SHP77 treated with DMSO at 0.1 percent for 48 hours (cell line): Measurements from ENCODE around the gene ZNF487.
A peak's percentile ranks its signal among the peaks of the same experiment; 100 is the strongest.
"Not testable (repeated sequence)": the region's sequence is repeated elsewhere in the genome, so short reads cannot be mapped to it uniquely, and the experiment has no call there.

Experiments
- DNase-seq: peaks from one replicate; lab custom pipeline; 2025; lab: John Stamatoyannopoulos, UW

The ZNF487 gene

DNA sequence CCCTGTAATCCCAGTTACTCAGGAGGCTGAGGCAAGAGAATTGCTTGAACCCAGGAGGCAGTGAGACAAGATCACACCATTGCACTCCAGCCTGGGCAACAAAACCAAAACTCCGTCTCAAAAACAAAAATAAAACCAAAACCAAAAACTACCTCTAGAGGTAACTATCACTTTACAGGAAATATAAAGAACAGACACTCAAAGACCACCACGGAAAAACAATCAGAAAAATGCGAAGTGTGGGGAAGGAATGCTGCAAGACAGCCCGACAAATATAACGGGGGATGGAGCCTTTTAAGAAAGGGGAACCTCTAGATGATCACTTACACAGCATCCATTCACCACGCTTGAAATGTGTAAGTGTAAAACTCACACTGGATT is 32.2 kb upstream of the ZNF487 start:
- no peak for DNase-seq

DNA sequence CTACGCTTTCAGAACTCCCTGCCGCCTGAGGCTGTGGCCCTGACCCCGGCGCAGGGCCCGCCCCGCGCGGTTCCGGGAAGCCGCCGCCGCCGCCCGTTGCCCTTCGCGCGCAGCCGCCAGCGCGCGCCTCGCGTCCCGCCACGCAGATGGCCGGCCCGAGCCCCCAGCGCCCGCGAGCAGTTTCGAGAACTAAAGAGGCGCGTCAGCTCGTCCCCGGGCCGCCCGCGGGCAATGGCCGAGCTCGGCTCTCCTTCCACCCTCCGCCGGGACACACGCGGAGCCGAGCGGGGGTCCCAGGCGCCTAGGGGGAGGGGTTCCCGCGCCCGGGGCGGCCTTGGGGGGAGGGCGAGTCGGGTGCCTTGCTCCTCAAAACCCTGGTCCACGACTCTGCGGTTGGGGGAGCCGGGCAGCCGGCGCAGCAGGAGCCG is 29.7 kb upstream of the ZNF487 start:
- no peak for DNase-seq

DNA sequence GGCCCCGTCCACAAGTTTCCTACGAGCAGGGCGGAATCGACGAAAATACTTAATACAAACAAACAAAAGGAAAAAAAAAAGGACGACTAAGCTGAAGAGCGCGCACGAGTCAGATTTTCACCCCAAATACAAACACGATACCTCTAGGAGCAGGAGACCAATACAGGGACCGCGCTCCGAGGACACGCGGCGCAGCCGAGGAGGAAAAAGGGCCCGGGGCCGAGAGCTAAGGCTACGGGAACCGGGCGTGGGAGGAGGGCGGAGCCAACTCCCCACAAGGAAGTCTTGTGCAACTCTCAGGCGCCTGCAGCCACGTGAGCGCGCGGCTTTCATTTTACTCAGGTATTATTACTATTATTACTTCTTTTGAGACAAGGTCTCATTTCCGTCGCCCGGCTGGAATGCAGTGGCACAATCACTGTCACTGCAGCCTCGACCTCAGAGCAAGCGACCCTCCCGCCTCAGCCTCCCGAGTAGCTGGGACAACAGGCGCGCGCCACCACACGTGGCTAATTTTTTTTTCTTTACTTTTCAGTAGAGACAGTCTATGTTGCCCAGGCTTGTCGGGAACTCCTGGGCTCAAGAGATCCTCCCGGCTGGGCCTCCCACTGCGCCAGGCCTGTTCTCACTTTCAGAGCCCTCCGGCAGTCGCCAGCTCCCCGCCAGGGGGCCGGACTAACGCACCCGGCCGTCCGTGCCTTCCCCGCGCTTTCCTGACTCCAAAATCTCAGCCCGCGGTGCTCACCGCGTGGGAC is 29.2 kb upstream of the ZNF487 start:
- DNase-seq, result peak; percentile 58

DNA sequence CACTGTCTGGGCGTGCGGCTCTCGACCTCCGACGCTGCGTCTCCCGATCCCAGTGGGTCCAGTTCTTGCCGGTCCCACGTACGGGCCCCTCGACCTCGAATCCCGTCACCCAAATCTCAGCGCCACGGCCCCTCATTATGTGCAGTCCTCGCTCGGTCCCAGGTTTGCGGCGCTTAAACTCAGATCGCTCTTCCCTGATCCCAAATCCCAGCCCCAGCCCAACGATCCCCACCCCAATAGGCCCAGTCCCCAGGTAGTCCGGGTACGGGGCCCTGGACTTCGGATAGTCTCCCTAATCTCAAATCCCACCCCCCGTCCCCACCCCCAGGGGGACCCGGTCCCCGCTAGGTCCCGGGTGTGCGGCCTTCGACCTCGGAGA is 28.6 kb upstream of the ZNF487 start:
- no peak for DNase-seq

DNA sequence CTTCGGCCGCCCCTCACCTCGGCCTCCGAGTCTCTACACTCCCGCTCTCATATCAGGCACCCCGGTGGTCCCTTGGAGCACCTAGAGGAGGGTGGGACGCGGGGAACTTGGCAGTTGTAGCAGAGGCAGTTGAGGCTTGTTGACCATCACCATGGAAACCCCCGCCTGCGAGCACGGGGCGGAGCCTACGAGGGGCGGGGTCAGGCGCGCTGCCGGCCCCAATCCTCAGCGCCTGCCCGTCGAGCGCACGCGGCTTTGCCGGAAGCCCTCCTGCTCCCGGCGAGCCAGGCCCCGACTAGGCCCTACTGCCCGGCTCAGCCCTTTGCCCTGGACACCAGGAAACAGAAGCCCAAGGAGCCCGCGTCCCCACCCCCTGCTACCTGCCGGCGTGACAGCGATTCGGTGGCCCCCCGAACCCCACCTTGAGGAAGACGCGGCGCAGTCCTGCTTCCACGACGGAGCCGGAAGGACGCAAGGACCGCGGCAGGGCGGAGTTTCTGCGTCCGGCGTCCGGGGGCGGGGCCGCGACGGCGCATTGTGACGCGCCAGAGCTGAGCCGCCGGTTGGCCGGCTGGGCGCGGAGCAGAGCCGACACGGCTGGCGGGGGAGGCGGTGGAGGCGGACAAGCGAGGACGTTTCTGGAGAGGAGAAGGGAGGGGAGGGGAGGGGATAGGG is 28.1 kb upstream of the ZNF487 start, which contains the start of gene HNRNPF:
HNRNPF (minus strand) TSS at position 477 of the 675 bp plus-strand sequence. CDS start 21,302 bp downstream, outside the sequence.
- DNase-seq, result peak; percentile 82

DNA sequence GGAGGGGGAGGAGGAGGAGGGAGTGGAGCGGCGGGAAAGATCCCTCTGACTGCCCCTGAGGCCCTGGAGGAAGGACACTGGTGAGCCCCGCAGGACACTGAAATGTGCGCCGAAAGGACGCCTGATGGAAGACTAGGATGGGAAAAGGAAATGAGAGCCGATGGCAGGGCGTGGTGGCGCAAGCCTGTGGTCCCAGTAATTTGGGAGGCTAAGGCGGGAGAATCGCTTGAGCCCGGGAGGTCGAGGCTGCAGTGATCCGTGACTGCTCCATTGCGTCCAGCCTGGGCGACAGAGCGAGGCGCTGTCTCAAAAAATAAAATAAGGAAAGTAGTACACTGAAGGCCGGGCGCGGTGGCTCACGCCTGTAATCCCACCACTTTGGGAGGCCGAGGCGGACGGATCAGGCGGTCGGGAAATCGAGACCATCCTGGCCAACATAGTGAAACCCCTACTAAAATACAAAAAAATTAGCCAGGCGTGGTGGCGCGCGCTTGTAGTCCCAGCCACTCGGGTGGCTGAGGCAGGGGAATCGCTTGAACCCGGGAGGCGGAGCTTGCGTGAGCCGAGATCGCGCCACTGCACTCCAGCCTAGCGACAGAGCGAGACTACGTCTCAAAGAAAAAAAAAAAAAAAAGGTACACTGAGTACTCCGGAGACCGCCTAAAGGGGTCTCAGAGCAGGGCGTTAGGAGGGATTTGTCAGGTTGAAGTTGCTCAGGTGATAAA is 27.4 kb upstream of the ZNF487 start:
- DNase-seq, result peak; percentile 36

DNA sequence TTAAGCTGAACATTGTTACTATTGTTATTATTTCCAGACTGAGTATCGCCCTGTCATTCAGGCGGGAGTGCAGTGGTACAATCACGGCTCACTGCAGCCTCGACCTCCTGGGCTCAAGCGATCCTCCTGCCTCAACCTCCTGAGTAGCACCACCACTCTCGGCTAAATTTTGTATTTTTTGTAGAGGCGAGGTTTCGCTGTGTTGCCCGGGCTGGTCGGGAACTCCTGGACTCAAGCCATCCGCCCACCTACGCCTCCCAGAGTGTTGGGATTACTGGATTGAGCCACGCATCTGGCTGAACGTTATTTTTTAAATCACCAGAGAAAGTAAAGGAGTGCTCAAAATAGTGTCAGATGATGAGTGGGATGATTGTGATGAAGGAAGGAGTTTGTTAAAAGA is 26.6 kb upstream of the ZNF487 start:
- DNase-seq, result no peak

DNA sequence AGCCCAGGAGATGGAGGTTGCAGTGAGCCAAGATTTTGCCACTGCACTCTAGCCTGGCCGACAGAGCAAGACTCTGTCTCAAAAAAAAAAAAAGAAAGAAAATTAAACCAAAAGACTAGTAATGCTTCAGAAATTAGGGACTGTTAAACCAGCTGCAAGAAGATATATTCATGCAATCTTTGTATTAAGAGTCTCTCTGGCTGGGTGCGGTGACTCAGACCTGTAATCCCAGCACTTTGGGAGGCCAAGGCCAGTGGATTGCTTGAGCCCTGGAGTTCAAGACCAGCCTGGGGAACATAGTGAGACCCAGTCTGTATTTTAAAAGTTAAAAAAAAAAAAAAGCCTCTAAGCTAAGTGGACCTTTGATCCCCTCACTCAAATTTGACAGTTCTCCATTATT is 25.4 kb upstream of the ZNF487 start:
- no peak for DNase-seq

DNA sequence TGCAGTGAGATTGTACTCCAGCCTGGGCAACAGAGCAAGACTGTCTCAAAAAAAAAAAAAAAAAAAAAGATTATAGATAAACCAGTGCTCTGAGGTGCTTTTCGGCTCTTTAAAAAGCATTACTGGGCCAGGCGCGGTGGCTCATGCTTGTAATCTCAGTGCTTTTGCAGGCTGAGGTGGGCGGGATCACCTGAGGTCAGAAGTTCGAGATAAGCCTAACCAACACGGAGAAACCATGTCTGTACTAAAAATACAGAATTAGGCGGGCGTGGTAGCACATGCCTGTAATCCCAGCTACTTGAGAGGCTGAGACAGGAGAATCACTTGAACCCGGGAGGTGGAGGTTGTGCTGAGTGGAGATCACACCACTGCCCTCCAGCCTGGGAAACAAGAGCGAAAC is 21.4 kb upstream of the ZNF487 start:
- no peak for DNase-seq

DNA sequence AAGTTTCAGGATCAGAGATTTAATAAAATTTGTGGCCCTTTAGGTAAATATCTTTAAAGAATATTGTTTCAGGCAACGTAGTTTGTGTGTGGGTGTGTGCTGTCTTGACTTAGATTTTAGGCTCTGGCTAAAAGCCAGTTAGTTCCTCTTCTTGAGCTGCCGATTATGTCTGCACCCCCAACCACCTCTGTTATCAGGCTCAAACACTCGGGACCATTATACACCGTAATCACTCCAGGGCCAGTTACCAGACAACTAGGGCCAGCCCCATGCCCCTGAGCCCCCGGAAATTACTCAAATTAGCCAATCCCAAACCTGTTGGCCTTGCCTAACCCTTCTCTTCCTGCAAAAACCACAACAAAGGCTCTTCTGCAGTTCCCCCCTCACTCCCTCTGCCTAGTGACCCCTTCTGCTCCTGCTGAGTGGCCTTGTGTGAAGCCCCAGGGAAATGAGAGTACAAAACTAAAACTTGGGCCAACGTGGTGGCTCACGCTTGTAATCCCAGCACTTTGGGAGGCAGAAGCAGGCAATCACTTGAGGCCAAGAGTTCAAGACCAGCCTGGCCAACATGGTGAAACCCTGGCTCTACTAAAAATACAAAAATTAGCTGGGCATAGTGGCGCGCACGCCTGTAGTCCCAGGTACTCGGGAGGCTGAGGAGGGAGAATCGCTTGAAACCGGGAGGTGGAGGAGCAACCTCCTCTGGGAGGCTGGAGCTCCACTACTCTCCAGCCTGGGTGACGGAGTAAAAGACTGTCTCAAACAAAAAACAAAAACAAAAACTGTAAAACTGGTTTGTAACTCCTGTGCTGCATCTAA is 18.8 kb upstream of the ZNF487 start:
- no peak for DNase-seq

DNA sequence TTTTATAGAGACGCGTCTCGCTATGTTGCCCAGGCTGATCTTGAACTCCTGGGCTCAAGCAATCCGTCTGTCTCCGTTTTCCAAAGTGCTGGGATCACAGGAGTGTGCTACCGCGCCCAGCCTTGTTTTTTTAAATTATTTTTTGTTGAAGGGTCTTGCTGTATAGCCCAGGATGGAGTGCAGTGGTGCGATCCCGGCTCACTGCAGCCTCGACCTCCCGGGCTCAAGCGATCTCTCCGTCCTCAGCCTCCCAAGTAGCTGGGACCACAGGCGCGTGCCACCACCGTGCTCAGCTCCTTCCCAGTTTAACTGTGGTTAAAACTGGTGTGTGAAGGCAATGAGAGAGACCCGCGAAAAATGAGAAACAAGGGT is 16.9 kb upstream of the ZNF487 start:
- no peak for DNase-seq

DNA sequence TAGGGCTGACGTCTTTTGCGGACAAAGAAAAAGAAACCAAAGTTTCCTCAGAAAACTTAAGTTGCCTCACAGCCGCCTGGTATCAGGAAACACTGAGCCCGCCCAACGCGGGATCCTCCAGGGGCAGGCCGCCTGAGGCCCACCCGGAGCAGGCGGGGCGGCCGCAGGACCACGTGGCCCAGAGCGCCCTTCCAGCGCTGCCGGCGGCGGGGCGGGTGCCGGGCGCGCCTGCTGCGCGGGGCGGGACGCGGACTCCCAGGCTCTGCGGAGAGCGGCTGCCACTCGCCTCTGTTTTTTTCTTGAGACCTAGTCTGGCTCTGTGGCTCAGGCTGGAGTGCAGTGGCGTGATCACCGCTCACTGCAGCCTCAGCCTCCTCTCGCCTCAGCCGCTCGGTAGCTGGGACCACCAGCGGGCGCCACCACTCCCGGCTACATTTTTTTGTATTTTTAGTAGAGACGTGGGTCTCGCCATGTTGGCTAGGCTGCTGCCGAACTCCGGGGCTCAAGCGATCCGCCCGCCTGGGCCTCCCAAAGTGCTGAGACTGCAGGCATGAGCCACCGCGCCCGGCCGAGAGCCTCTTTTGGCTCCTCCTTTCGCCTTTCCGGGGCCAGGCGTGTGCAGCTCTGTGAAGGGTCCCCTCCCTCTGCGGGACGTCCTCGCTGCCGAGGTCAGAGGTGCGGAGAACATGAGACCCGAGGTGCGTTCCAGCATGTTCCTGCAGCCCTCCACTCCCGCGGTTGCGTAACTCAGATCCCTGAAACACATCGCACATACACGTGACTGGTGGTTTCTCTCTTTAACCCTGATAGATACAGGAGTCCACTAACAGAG is 16.3 kb upstream of the ZNF487 start:
- no peak for DNase-seq

DNA sequence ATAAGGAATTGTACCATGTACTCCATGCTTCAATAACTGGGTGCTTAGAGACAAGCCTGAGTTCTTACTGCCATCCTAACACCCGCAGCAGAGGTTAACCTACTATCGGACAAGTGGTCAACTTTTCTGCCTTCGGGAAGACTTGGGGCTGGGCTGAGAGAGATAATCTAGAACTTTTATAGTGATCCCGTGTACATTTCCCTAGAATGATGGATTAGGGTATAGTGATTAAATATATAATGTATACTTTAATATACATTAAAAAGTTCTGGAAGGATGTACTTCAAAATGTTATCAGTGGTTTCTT is 15.8 kb upstream of the ZNF487 start:
- no peak for DNase-seq

DNA sequence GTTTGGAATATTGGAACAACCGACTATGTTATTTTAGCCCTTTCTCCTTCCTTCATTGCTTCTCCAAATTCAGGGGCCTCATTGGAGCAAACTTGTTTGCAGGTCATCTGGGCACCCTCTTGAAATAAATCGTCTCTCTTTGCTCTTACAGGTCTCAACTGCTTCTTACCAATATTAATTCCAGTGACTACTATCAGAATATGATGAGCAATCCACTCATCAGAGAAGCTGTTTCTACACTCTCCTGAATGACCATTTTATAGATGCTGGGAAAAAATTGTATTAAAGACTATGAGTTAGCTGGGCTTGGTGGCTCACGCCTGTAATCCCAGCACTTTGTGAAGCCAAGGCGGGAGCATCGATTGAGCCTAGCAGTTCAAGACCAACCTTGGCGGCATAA is 15.4 kb upstream of the ZNF487 start:
- DNase-seq, result no peak

DNA sequence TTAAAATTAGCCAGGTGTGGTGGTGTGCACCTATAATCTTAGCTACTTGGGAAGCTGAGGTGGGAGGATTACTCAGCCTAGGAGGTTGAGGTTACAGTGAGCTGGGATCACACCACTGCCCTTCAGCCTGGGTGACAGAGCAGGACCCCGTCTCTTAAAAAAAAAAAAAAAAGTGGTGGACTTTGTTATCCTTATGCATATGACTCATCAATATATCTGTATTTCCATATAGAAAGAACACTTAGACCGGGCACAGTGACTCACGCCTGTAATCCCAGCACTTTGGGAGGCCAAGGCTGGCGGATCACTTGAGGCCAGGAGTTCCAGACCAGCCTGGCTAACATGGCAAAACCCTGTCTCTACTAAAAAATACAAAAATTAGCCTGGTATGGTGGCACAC is 15.0 kb upstream of the ZNF487 start:
- DNase-seq, result not testable (repeated sequence)

DNA sequence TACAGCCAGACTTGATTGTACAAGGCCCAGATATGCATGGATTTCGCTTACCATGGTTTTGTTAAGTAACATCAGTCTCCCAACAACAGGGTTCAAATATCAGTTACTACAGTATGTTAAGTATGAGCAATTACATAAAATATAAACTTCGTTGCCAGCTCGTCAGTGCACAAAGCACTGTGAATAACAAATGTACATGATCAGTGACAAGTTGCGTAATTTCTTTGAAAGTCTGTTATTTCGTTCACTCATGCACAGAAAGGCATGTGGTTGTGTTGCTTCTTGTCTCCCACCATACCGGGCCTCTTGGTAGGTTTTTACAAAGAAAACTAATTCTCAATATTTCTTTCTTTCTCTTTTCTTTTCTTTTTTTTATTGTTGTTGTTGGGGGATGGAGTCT is 12.5 kb upstream of the ZNF487 start:
- DNase-seq, result no peak

DNA sequence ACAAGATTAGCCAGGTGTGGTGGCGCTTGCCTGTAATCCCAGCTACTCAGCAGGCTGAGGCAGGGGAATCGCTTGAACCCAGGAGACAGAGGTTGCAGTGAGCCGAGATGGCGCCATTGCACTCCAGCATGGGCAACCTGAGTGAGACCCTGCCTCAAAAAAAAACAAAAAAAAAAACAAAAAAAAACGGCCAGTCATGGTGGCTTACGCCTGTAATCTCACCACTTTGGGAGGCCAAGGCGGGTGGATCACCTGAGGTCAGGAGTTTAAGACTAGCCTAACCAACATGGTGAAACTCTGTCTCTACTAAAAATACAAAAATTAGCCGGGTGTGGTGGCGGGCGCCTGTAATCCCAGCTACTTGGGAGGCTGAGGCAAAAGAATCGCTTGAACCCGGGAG is 10.4 kb upstream of the ZNF487 start:
- DNase-seq, result not testable (repeated sequence)

DNA sequence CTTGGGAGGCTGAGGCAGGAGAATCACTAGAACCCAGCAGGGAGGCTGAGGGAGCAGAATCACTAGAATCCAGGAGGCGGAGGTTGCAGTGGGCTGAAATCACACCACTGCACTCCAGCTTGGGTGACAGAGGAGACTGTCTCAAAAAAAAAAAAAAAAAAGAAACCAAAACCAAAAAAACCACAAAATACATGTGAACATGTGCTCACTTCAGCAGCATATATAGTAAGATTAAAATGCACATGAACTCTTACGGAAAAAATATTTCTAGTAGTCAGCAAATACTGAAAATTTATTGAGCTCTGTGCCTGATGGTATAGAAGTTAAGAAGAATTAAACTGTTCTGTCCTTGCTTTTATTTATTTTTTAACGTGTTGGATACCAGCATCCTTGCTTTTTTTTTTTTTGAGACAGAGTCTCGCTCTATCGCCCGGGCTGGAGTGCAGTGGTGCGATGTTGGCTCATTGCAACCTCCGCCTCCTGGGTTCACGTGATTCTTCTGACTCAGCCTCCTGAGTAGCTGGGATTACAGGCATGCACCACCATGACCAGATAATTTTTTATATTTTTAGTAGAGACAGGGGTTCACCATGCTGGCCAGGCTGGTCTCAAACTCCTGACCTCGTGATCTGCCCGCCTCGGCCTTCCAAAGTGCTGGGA is 9.6 kb upstream of the ZNF487 start:
- no peak for DNase-seq

DNA sequence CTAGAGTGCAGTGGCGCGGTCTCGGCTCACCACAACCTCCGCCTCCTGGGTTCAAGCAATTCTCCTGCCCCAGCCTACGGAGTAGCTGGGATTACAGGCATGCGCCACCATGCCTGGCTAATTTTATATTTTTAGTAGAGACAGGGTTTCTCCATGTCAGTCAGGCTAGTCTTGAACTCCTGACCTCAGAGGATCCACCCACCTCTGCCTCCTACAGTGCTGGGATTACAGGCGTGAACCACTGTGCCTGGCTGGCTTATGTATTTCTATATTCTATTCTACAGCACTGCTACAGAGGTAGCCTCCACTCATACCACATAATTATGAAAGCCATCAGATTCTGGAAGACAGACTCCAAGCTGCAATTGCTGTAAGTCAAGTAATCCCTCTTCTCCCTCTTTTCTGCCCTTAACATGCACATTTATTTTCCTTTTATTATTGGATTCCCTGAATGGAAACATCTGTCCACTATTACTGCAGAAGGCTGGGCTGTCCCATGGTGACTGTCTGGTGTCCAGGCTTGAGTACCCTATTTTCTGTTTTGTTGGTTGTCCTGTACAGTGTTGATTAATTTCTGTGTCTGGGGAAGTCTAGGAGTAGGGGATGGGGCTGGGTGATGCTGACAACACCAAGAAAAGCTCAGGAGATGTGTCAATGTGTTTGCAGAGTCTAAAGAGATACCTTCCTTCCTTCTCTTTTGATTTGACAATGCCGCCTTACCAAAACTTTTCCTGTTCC is 5.8 kb upstream of the ZNF487 start:
- DNase-seq, result no peak

DNA sequence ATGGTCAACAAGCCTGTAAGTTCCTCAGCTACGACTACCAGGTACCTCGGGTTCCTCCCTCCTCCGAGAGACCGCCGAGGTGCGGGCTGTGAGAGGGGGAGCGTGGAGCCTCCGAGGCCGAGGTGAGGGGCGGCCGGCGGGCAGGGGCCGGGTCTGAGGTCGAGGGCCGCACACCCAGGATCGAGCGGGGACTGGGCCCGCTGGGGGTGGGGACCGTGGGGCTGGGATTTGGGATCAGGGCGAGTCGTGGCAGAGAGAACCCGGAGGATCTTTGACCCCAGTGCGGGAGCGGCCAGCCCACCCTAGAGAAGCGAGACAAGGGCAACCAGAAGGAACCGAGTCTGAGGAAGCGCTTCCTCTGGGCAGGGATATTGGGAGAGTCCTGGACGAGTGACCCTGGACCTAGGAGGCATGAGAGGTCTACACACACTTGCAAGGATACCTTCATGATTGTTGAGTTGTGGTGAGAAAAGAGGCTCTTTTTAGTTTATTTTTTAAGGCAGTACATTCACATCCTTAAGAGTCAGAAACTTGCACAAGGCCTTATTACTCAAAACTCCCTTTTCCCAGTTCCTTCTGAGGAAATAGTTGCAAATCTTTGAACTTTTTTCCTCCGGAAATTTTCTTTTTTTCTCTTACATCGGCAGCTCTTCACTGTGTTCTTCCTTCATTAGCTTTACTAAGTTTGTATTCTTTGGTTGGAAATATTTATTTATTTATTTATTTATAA is 395 bp downstream of the ZNF487 start:
- DNase-seq, result no peak
